ENCODE measurements around the gene ITM2C.

GRCh38 chr2:230843132-230843531 is 21.6 kb upstream of the ITM2C start:
- TF ChIP-seq CTCF (conservative IDR thresholded peaks at IDR 0.05; ENCODE audit: low read length): no peak
- TF ChIP-seq EZH2phosphoT487 (IDR thresholded peaks at IDR 0.05; ENCODE audit: borderline replicate concordance): no peak
